Ectodermal cell (in vitro differentiated cells): ENCODE results near the gene TTLL11.

Experiments
- H3K27ac ChIP-seq: 2 replicates; pipeline ENCODE4 v1.7.0; 2013; ENCODE audit warnings: mild to moderate bottlenecking, low read depth, low read length; ENCODE audit not compliant: insufficient read depth, poor library complexity, severe bottlenecking
- H3K27me3 ChIP-seq: 2 replicates; pipeline ENCODE4 v1.7.0; 2013; ENCODE audit warnings: mild to moderate bottlenecking, low read length; ENCODE audit not compliant: insufficient read depth, control insufficient read depth, poor library complexity, severe bottlenecking
- H3K36me3 ChIP-seq: one replicate; pipeline ENCODE4 v1.7.0; 2013; ENCODE audit warnings: low read length; ENCODE audit not compliant: control insufficient read depth, insufficient read depth
- H3K4me1 ChIP-seq: one replicate; pipeline ENCODE4 v1.7.0; 2013; ENCODE audit warnings: low read length; ENCODE audit not compliant: control insufficient read depth, insufficient read depth
- H3K4me3 ChIP-seq: 2 replicates; pipeline ENCODE4 v1.7.0; 2013; ENCODE audit warnings: low read depth, low read length, control low read depth; ENCODE audit not compliant: insufficient read depth
- H3K9me3 ChIP-seq: 2 replicates; pipeline ENCODE4 v1.7.0; 2013; ENCODE audit warnings: mild to moderate bottlenecking, low read length, moderate library complexity; ENCODE audit not compliant: control insufficient read depth
- WGBS, 2 experiments: methylation state at CpG; one replicate each; pipeline ENCODE4 v1.1.7; 2013; ENCODE audit warnings: missing lambda C conversion rate in 2 of 2; 5-methylcytosine and 5-hydroxymethylcytosine counted together

TTLL11 gene

DNA sequence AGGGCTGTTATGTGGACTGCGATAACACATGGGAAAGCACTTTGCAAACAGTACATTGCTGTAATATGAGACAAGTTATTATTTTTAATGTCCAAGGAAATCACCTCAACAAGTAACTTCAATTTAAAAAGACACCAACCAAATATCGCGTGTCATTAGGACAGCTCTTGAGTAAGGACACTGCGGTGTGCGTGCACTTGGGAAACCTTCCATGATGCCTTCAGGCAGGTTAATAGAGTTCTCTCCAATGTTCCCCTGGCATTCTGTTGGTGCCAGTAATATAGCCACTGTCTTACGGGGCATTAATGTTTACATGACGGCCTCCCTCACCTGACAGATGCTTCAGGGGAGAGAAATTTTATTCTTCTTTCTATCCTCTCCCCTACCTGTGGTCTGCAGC lies 42.9 kb downstream of the TTLL11 start:
- Histone ChIP-seq H3K27me3 (no peaks in the 10 kb centered on the region), H3K4me1 (no peaks in the 10 kb centered on the region), H3K27ac (no peak overlapping the region), H3K36me3 (no peaks in the 10 kb centered on the region), H3K4me3 (no peak overlapping the region), H3K9me3 (no peaks in the 10 kb centered on the region)
- 89 to 93% methylated on average over 6 to 7 of the region's 7 CpGs for whole genome bisulfite sequencing, 2 experiments

DNA sequence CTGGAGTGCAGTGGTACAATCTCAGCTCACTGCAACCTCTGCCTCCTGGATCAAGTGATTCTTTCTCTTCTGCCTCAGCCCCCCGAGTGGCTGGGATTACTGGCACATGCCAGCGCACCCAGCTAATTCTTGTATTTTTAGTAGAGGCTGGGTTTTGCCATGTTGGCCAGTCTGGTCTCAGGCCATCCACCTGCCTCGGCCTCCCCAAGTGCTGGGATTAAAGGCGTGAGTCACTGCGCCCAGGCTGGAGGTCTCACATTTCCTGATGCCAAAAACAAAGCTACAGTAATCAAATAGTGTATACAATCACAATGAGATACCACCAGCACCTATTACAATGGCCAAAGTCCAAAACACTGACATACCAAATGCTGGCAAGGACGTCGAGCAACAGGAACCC lies 51.1 kb downstream of the TTLL11 start:
- Histone ChIP-seq H3K4me1 (no peaks in the 10 kb centered on the region), H3K4me3 (no peak overlapping the region), H3K9me3 (no peaks in the 10 kb centered on the region), H3K36me3 (no peaks in the 10 kb centered on the region), H3K27me3 (no peaks in the 10 kb centered on the region), H3K27ac (no peak overlapping the region)
- WGBS, 2 experiments: 88% methylated on average over 7 of the region's 7 CpGs

DNA sequence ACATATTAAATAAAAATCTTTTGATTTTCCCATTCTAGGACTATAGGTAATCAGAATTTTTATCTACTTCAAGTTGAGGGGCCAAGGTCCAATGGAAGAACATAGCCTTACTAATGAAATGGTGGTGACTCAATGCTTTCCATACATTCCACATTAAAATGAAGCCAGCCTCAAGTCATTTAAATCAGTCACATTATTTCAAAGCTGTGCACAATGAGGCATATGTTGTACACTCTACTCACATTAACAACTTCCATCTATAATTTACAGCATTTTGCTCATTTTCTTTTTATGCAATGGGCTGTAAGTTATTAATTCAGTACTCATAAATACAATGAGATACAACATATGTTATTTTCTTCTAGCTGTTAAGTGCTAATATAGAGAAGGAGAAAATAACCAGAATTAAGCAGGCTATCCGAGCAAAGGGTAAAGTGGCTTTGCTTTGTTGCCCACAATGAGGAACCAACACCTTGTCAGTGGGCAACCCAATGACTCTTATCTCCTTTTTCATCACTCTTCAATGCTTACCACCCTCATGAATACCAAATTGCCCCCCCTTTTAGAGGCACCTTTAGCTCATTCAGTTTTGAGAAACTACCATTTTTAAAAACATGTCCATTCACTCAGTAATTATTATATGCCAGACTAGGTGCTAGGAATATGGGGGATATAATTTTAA lies 52.4 kb downstream of the TTLL11 start:
- Histone ChIP-seq H3K27ac (no peak overlapping the region), H3K9me3 (no peaks in the 10 kb centered on the region), H3K36me3 (no peaks in the 10 kb centered on the region), H3K4me1 (no peaks in the 10 kb centered on the region), H3K27me3 (no peaks in the 10 kb centered on the region), H3K4me3 (no peak overlapping the region)
- WGBS, 2 experiments: 97 to 100% methylated on average over 1 of the region's 1 CpG

- no peak overlapping the region for H3K27ac ChIP-seq
- H3K27me3 ChIP-seq: no peaks in the 10 kb centered on the region
- H3K36me3 ChIP-seq: no peaks in the 10 kb centered on the region
- 93 to 94% methylated on average over 5 to 6 of the region's 6 CpGs for WGBS, 2 experiments
- H3K4me3 ChIP-seq: no peak overlapping the region
- no peaks in the 10 kb centered on the region for H3K9me3 ChIP-seq
- H3K4me1 ChIP-seq: no peaks in the 10 kb centered on the region
Measured at GRCh38 chr9:122039234-122039633, 53.9 kb downstream of the TTLL11 start.

DNA sequence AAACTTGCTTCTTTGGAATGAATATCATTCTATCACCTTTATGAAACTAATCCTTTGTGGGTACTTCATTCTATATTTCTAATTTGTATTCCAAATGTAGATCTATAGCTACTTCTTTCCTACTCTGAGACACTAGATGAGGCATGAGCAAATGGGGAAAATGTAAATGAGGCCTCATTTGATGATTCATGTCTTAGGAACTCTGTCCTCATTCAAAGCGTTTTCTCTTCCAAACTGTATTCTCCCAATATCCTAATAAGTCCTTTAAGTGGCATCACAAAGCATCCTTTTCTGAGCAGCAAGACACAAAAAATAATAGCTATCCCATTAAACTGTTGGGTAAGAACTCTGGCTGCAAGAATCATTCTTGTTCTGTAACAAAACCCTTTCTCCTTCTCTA lies 56.1 kb downstream of the TTLL11 start:
- no peaks in the 10 kb centered on the region for H3K4me1 ChIP-seq
- H3K36me3 ChIP-seq: no peaks in the 10 kb centered on the region
- no peaks in the 10 kb centered on the region for H3K9me3 ChIP-seq
- H3K27ac ChIP-seq: no peak overlapping the region
- H3K4me3 ChIP-seq: no peak overlapping the region
- 48 to 64% methylated on average over 1 of the region's 1 CpG for WGBS, 2 experiments
- H3K27me3 ChIP-seq: no peaks in the 10 kb centered on the region

DNA sequence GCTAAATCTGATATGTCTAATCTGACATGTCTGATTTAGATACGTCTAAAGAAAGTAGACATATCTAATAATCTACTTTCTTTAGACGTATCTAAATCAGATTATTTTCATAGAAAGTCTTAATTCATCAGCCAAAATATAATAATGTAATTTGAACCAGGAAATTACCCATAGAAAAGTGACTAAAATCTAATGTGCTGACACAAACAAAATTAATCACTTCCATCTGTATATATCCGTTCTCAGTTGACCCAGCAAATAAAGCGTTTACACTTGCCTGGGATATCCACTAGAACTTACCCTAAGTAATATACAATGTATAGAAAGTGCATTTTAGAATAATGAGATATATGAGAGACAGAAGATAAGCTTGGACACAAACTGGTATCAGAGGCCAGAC lies 56.7 kb downstream of the TTLL11 start:
- Histone ChIP-seq H3K4me1 (no peaks in the 10 kb centered on the region), H3K27ac (no peak overlapping the region), H3K9me3 (no peaks in the 10 kb centered on the region), H3K4me3 (no peak overlapping the region), H3K36me3 (no peaks in the 10 kb centered on the region), H3K27me3 (no peaks in the 10 kb centered on the region)
- 97 to 100% methylated on average over 1 to 4 of the region's 4 CpGs for WGBS, 2 experiments

DNA sequence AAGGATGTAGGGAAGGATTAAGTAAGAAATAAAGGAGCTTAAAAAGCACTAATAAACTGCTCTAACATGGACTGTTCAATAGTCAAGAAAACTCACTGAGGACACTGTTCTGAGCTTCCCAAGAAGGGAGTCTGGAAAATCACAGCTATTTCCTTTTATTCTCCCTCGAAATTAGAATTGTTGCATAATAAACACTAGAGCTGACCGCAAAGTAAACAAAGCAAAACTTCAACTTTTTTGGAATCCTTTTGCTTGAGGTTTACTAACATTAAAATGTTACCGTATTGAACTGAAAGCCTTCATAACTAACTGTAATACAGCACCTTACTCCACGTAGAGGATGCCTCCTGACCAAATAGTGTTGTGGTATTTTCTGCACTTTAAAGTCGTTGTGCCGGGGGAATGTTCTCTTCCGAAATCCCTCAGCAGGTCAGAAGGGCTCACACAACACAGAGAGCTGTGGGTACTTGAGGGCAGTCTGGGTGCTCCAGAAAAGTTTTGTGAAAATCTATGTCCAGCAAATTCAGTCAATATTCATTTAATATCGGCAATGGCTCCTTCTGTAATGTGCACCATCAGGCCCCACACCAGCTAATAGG lies 59.2 kb downstream of the TTLL11 start:
- Histone ChIP-seq H3K27ac (no peak overlapping the region), H3K4me1 (no peaks in the 10 kb centered on the region), H3K4me3 (no peak overlapping the region), H3K36me3 (no peaks in the 10 kb centered on the region), H3K27me3 (no peaks in the 10 kb centered on the region), H3K9me3 (no peaks in the 10 kb centered on the region)
- 89 to 90% methylated on average over 8 of the region's 8 CpGs for WGBS, 2 experiments

DNA sequence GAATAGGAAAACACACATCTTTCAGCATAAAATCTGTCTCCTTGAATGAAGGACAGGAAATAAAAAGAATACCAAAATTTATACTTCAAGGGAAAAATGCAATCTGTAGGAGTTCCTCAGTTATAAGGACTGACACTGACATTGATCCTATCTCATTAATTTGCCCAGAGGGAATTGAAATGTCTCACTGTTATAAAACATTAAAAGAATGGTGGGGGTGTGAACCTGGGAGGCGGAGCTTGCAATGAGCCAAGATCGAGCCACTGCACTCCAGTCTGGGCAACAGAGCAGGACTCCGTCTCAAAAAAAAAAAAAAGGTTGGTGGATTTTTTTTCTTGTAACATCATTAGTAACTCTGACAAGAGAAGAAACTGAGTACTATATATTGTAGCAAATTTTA lies 60.8 kb downstream of the TTLL11 start:
- no peaks in the 10 kb centered on the region for H3K36me3 ChIP-seq

DNA sequence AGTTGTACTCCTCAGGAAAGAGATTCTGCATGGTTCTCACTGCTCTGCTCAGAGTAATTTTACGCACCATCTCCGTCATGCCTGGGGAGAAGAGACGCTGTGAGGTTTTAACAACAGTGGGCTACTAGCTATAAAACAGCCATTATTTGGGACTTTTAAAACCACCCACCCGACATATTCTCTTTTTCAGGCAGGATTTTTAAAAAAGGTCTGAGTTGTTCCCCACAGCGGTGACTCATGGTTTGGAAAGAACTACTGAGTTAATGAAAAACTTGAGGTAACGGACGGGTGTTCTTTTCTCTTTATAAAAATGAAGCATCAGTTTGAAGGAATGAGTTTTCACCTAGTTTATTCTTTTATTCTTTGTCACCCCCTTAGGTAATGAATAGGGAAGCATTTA lies 61.3 kb downstream of the TTLL11 start:
- Histone ChIP-seq H3K4me3 (no peak overlapping the region), H3K36me3 (no peaks in the 10 kb centered on the region), H3K4me1 (no peaks in the 10 kb centered on the region), H3K27me3 (no peaks in the 10 kb centered on the region), H3K9me3 (no peaks in the 10 kb centered on the region), H3K27ac (no peak overlapping the region)
- WGBS, 2 experiments: 92 to 95% methylated on average over 7 of the region's 7 CpGs

More for the DNA sequence above, 60.8 kb downstream of the TTLL11 start:
- Histone ChIP-seq H3K27me3 (no peaks in the 10 kb centered on the region), H3K9me3 (no peaks in the 10 kb centered on the region), H3K4me3 (no peak overlapping the region), H3K27ac (no peak overlapping the region), H3K4me1 (no peaks in the 10 kb centered on the region)
- WGBS, 2 experiments: 74 to 92% methylated on average over 2 to 3 of the region's 3 CpGs

DNA sequence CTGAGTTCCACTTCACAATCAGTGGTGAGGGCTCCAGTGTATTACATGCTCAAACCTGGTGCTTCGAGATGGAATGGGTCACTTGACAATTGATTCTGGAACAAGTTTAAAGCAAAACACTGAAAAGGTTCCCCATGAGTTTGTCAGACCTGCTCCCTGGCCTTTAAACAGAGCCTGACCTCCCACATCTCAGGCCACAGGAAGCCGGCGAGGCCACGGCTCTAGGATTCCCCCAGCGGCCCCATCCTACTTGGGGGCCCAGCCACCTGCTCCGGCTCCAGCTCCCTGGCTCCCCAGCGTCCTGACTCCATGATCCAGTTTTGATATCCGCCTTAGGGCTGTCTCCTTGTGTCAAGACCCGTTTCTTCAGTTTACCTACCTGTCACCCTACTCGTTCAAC lies 62.0 kb downstream of the TTLL11 start:
- Histone ChIP-seq H3K27ac (no peak overlapping the region), H3K4me3 (no peak overlapping the region), H3K4me1 (no peaks in the 10 kb centered on the region), H3K27me3 (no peaks in the 10 kb centered on the region), H3K36me3 (no peaks in the 10 kb centered on the region), H3K9me3 (no peaks in the 10 kb centered on the region)
- 85 to 86% methylated on average over 10 of the region's 10 CpGs for WGBS, 2 experiments
